ENCODE measurements around the gene PRDM1.

PRDM1 gene

GRCh38 chr6:106152952-106153351 lies 66.8 kb downstream of the PRDM1 start:
- TF ChIP-seq CTCF (IDR thresholded peaks at IDR 0.05; ENCODE audit: insufficient read depth, missing control alignments) = no peak
- FAIRE-seq (no peak), DNase-seq (ENCODE audit: insufficient read length, low spot score) (no peak)

GRCh38 chr6:106154326-106154725 lies 68.2 kb downstream of the PRDM1 start:
- FAIRE-seq (no peak), DNase-seq (ENCODE audit: insufficient read length, low spot score) (no peak)
- no peak for TF ChIP-seq CTCF (IDR thresholded peaks at IDR 0.05; ENCODE audit: insufficient read depth, missing control alignments)

- DNase-seq (ENCODE audit: insufficient read length, low spot score) (no peak), FAIRE-seq (no peak)
- TF ChIP-seq CTCF (IDR thresholded peaks at IDR 0.05; ENCODE audit: insufficient read depth, missing control alignments) = no peak
These were observed 69.2 kb downstream of the PRDM1 start for GRCh38 chr6:106155219-106155830.

GRCh38 chr6:106156413-106156812 lies 70.3 kb downstream of the PRDM1 start:
- no peak for DNase-seq (ENCODE audit: insufficient read length, low spot score)
- TF ChIP-seq CTCF (IDR thresholded peaks at IDR 0.05; ENCODE audit: insufficient read depth, missing control alignments) = no peak
- no peak for FAIRE-seq

GRCh38 chr6:106156863-106157262 lies 70.7 kb downstream of the PRDM1 start:
- DNase-seq (ENCODE audit: insufficient read length, low spot score) (no peak), FAIRE-seq (no peak)
- TF ChIP-seq CTCF (IDR thresholded peaks at IDR 0.05; ENCODE audit: insufficient read depth, missing control alignments) = no peak

- no peak for TF ChIP-seq CTCF (IDR thresholded peaks at IDR 0.05; ENCODE audit: insufficient read depth, missing control alignments)
- DNase-seq (ENCODE audit: insufficient read length, low spot score) = no peak
- no peak for FAIRE-seq
These were observed 72.7 kb downstream of the PRDM1 start for GRCh38 chr6:106158816-106159215.
